GM12878 (cell line): ENCODE measurements around the gene NINJ1. TPM values are rescaled to one million over a fixed set of nuclear protein-coding genes. Genes with fewer than 3 reads are reported as not detected.

Source experiments
- ATAC-seq: fragments of 200-7000 bp; cut with Tn5 transposase; 3 replicates; pipeline ENCODE4 v1.9.1; 2020; ENCODE audit warnings: mild to moderate bottlenecking, moderate library complexity
- BruUV-seq: library from RNA; stranded (reverse); fragments of 400-500 nt; replicated peaks from 2 replicates; lab custom pipeline; 2021; lab: Mats Ljungman, UMichigan
- CTCF ChIA-PET: fragments of 300-600 bp; sonication (Branson Sonifier 250); formaldehyde crosslinking; extraction: SDS; loops from one replicate; lab custom pipeline; 2021; ENCODE audit warnings: inconsistent platforms; lab: Yijun Ruan, JAX
- POLR2A ChIA-PET: fragments of 350-600 bp; formaldehyde crosslinking; extraction: SDS; loops from one replicate; lab custom pipeline; 2021; ENCODE audit warnings: inconsistent platforms; lab: Charles Lee
- RAD21 ChIA-PET: fragments of 300-600 bp; sonication (Branson Sonifier 250); formaldehyde crosslinking; loops from one replicate; lab custom pipeline; 2023; ENCODE audit warnings: antibody characterized with exemption; ENCODE audit not compliant: unreplicated experiment; lab: Charles Lee
- SMC1A ChIA-PET: fragments of 300-600 bp; sonication (Branson Sonifier 250); formaldehyde crosslinking; loops from one replicate; lab custom pipeline; 2023; ENCODE audit not compliant: unreplicated experiment, uncharacterized antibody; lab: Charles Lee
- DNase-seq: peaks from one replicate; pipeline ENCODE4 v3.0.0-alpha.2; 2011; ENCODE audit warnings: low read depth, low spot score
- FAIRE-seq: peaks from 3 replicates; lab custom pipeline; 2011; peaks lifted over from hg19 to GRCh38; lab: Jason Lieb, UNC
- H2AFZ ChIP-seq: 2 replicates; pipeline ENCODE4 v1.6.0; 2011; ENCODE audit warnings: low read depth, low read length, control low read depth; ENCODE audit not compliant: control insufficient read depth
- H3K27ac ChIP-seq: 2 replicates; pipeline ENCODE4 v1.5.1; 2011; ENCODE audit warnings: control low read depth; ENCODE audit not compliant: control insufficient read depth, insufficient read depth
- H3K27me3 ChIP-seq, 2 experiments: replicated peaks in 1 of 2; 2 replicates each; pipeline versions ENCODE4 v1.6.0 to v1.6.1; 2011; ENCODE audit warnings: low read length in 1 of 2; ENCODE audit not compliant: control insufficient read depth in 2 of 2, insufficient read depth in 2 of 2
- H3K36me3 ChIP-seq, 2 experiments: 2 replicates each; pipeline ENCODE4 v1.5.1; 2011; ENCODE audit warnings: low read length in 1 of 2; ENCODE audit not compliant: control insufficient read depth in 2 of 2, insufficient read depth in 2 of 2
- H3K4me1 ChIP-seq: 2 replicates; pipeline ENCODE4 v1.6.1; 2011; ENCODE audit warnings: mild to moderate bottlenecking, low read length, moderate library complexity, mixed read lengths; ENCODE audit not compliant: control insufficient read depth, insufficient read depth
- H3K4me2 ChIP-seq: 2 replicates; pipeline ENCODE4 v1.6.0; 2011; ENCODE audit warnings: control low read depth; ENCODE audit not compliant: control insufficient read depth, insufficient read depth
- H3K4me3 ChIP-seq: fragments of 200-600 bp; sonication (generic); 2 replicates; pipeline ENCODE4 v1.5.1; 2016
- H3K79me2 ChIP-seq: 2 replicates; pipeline ENCODE4 v1.6.0; 2011; ENCODE audit warnings: low read length; ENCODE audit not compliant: control insufficient read depth, insufficient read depth
- H3K9ac ChIP-seq: 2 replicates; pipeline ENCODE4 v1.8.0; 2011; ENCODE audit warnings: low read length, control low read depth, mixed read lengths; ENCODE audit not compliant: control insufficient read depth, insufficient read depth
- H3K9me3 ChIP-seq: replicated peaks from 3 replicates; pipeline ENCODE4 v1.5.1; 2011; ENCODE audit warnings: mild to moderate bottlenecking, low read length; ENCODE audit not compliant: control insufficient read depth, insufficient read depth
- H4K20me1 ChIP-seq: 2 replicates; pipeline ENCODE4 v1.6.0; 2011; ENCODE audit not compliant: control insufficient read depth, insufficient read depth
- ATF7 ChIP-seq: fragments of 450-650 bp; IDR thresholded peaks from 2 replicates; pipeline ENCODE4 v1.6.1; 2016; ENCODE audit warnings: low read depth, mild to moderate bottlenecking
- BACH1 ChIP-seq: fragments of 450-650 bp; IDR thresholded peaks from 2 replicates; pipeline ENCODE4 v1.6.1; 2017; ENCODE audit warnings: mild to moderate bottlenecking, borderline replicate concordance
- CREB1 ChIP-seq: IDR thresholded peaks from 2 replicates; pipeline ENCODE4 v1.6.1; 2012; ENCODE audit warnings: low read depth, mild to moderate bottlenecking, inconsistent platforms
- GATAD2B ChIP-seq: fragments of 450-650 bp; conservative IDR thresholded peaks from 2 replicates; pipeline ENCODE4 v1.6.1; 2017; ENCODE audit warnings: low read depth, mild to moderate bottlenecking, moderate library complexity
- MXI1 ChIP-seq: fragments of 150-350 bp; IDR thresholded peaks from 2 replicates; pipeline ENCODE4 v1.6.1; 2011; ENCODE audit warnings: low read depth, mild to moderate bottlenecking, inconsistent platforms, low read length, improper control_type of control experiment
- NFIC ChIP-seq: IDR thresholded peaks from 2 replicates; pipeline ENCODE4 v1.6.1; 2012; ENCODE audit warnings: low read depth, mild to moderate bottlenecking, inconsistent platforms, low read length, moderate library complexity
- PBX3 ChIP-seq: IDR thresholded peaks from 2 replicates; pipeline ENCODE4 v1.6.1; 2011; ENCODE audit warnings: mild to moderate bottlenecking, low read depth, low read length, moderate library complexity; ENCODE audit not compliant: insufficient replicate concordance
- RB1 ChIP-seq: fragments of 450-650 bp; formaldehyde crosslinking; IDR thresholded peaks from 2 replicates; pipeline ENCODE4 v1.6.1; 2017; ENCODE audit warnings: mild to moderate bottlenecking, borderline replicate concordance
- RUNX3 ChIP-seq: IDR thresholded peaks from 2 replicates; pipeline ENCODE4 v1.6.1; 2012; ENCODE audit warnings: low read length, inconsistent platforms
- WRNIP1 ChIP-seq: IDR thresholded peaks from 2 replicates; pipeline ENCODE4 v1.6.1; 2011; ENCODE audit warnings: low read depth, low read length, improper control_type of control experiment, borderline replicate concordance
- ZNF207 ChIP-seq: fragments of 450-650 bp; IDR thresholded peaks from 2 replicates; pipeline ENCODE4 v1.6.1; 2014; ENCODE audit warnings: antibody characterized with exemption, mild to moderate bottlenecking, borderline replicate concordance
- WGBS: methylation state at CpG from one replicate; pipeline ENCODE4 v1.1.6; 2016; ENCODE audit warnings: low lambda C conversion rate; ENCODE audit not compliant: insufficient replicate concordance, insufficient coverage; ENCODE audit errors: missing lambda C conversion rate; 5-methylcytosine and 5-hydroxymethylcytosine counted together
- in situ Hi-C: fragments of 300-500 bp; cut with MboI; formaldehyde crosslinking; loops from 9 replicates; pipeline ENCODE4 v1.14.3; 2018; ENCODE audit warnings: mixed read lengths
- intact Hi-C: fragments of 100-400 bp; cut with micrococcal nuclease; formaldehyde crosslinking; loops from one replicate; pipeline ENCODE4 v1.14.2; 2022; ENCODE audit not compliant: unreplicated experiment
- polyA plus RNA-seq, 11 experiments: library from polyadenylated mRNA; depleted of rRNA in 4 of 11; unstranded in 6 of 11; stranded (reverse) in 5 of 11; fragments of >200 nt; fragmentation: Nextera tagmentation in 4 of 11; fragmentation: Illumina TruSeq in 1 of 11; extraction: Ambion mirVana in 4 of 11; extraction: Trizol in 1 of 11; gene quantifications; 1 replicate in 1 of 11; 2 replicates in 10 of 11; pipeline versions ENCODE4 v1.2.1 to v1.2.3, GENCODE V29; 2011 to 2016; ENCODE audit warnings: inconsistent platforms in 2 of 11, missing spikeins in 2 of 11, low read depth in 1 of 11
- total RNA-seq, 4 experiments: library from RNA; depleted of rRNA in 3 of 4; stranded (reverse); fragments of >200 nt in 3 of 4; fragmentation: Illumina TruSeq in 1 of 4; extraction: Trizol in 1 of 4; gene quantifications; 2 replicates each; pipeline versions ENCODE4 v1.2.1 to v1.2.3, GENCODE V29; 2013 to 2021
- TF ChIP-seq, protein P1 (sequence below): fragments of 450-650 bp; IDR thresholded peaks from 2 replicates; pipeline ENCODE4 v1.6.1; 2017; ENCODE audit warnings: mild to moderate bottlenecking, low read depth, inconsistent platforms; ENCODE audit not compliant: poor library complexity, severe bottlenecking
- TF ChIP-seq, protein P2 (sequence below): fragments of 450-650 bp; IDR thresholded peaks from 2 replicates; pipeline ENCODE4 v1.6.1; 2016; ENCODE audit warnings: mild to moderate bottlenecking, moderate library complexity, borderline replicate concordance
- TF ChIP-seq, protein P3 (sequence below): fragments of 450-650 bp; IDR thresholded peaks from 2 replicates; pipeline ENCODE4 v1.6.1; 2017; ENCODE audit warnings: low read depth, mild to moderate bottlenecking, moderate library complexity
- TF ChIP-seq, protein P4 (sequence below): fragments of 450-650 bp; IDR thresholded peaks from 2 replicates; pipeline ENCODE4 v1.6.1; 2016; ENCODE audit warnings: mild to moderate bottlenecking

NINJ1 gene
- total and polyA plus RNA-seq, 10 of the 15 experiments (the other 5 are each of a cell fraction or from before 2014, with no cell fraction given) = 0.64 to 33.5 (median 17.1) TPM

- Histone ChIP-seq H3K4me2 (no peak overlapping the region), H3K36me3 (peaks cover 4 to 7% of the 10 kb centered on the region in 2 experiments; a peak in 3 of 4 replicates), H2AFZ (no peak overlapping the region), H3K9me3 (no peaks in the 10 kb centered on the region), H3K4me3 (no peak overlapping the region), H3K27ac (no peak overlapping the region), H3K4me1 (no peaks in the 10 kb centered on the region), H4K20me1 (no peaks in the 10 kb centered on the region), H3K79me2 (no peaks in the 10 kb centered on the region), H3K27me3 (no peaks in the 10 kb centered on the region), H3K9ac (no peak overlapping the region)
- ChIA-PET RAD21 (no interaction called here), POLR2A (no interaction called here), CTCF (no interaction called here), SMC1A (interaction anchor here (1.5 kb wide), 1 partner anchor 10 kb away, joined by 4 read pairs; no protein-coding TSS in a partner anchor)
- FAIRE-seq = no peak
- 97% methylated on average over 16 of the region's 16 CpGs for whole genome bisulfite sequencing
- in situ Hi-C loops = no loop called here
- intact Hi-C loops = no loop called here
- no peak for ATAC-seq
- no peak for DNase-seq
- BruUV-seq = no TSS peak
- TF ChIP-seq, protein P1, sequence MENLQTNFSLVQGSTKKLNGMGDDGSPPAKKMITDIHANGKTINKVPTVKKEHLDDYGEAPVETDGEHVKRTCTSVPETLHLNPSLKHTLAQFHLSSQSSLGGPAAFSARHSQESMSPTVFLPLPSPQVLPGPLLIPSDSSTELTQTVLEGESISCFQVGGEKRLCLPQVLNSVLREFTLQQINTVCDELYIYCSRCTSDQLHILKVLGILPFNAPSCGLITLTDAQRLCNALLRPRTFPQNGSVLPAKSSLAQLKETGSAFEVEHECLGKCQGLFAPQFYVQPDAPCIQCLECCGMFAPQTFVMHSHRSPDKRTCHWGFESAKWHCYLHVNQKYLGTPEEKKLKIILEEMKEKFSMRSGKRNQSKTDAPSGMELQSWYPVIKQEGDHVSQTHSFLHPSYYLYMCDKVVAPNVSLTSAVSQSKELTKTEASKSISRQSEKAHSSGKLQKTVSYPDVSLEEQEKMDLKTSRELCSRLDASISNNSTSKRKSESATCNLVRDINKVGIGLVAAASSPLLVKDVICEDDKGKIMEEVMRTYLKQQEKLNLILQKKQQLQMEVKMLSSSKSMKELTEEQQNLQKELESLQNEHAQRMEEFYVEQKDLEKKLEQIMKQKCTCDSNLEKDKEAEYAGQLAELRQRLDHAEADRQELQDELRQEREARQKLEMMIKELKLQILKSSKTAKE = no peak
- TF ChIP-seq RUNX3 = no peak
- no peak for TF ChIP-seq CREB1
- no peak for TF ChIP-seq BACH1
- TF ChIP-seq, protein P2, sequence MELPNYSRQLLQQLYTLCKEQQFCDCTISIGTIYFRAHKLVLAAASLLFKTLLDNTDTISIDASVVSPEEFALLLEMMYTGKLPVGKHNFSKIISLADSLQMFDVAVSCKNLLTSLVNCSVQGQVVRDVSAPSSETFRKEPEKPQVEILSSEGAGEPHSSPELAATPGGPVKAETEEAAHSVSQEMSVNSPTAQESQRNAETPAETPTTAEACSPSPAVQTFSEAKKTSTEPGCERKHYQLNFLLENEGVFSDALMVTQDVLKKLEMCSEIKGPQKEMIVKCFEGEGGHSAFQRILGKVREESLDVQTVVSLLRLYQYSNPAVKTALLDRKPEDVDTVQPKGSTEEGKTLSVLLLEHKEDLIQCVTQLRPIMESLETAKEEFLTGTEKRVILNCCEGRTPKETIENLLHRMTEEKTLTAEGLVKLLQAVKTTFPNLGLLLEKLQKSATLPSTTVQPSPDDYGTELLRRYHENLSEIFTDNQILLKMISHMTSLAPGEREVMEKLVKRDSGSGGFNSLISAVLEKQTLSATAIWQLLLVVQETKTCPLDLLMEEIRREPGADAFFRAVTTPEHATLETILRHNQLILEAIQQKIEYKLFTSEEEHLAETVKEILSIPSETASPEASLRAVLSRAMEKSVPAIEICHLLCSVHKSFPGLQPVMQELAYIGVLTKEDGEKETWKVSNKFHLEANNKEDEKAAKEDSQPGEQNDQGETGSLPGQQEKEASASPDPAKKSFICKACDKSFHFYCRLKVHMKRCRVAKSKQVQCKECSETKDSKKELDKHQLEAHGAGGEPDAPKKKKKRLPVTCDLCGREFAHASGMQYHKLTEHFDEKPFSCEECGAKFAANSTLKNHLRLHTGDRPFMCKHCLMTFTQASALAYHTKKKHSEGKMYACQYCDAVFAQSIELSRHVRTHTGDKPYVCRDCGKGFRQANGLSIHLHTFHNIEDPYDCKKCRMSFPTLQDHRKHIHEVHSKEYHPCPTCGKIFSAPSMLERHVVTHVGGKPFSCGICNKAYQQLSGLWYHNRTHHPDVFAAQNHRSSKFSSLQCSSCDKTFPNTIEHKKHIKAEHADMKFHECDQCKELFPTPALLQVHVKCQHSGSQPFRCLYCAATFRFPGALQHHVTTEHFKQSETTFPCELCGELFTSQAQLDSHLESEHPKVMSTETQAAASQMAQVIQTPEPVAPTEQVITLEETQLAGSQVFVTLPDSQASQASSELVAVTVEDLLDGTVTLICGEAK = no peak
- no peak for TF ChIP-seq GATAD2B
- no peak for TF ChIP-seq MXI1
- TF ChIP-seq, protein P3, sequence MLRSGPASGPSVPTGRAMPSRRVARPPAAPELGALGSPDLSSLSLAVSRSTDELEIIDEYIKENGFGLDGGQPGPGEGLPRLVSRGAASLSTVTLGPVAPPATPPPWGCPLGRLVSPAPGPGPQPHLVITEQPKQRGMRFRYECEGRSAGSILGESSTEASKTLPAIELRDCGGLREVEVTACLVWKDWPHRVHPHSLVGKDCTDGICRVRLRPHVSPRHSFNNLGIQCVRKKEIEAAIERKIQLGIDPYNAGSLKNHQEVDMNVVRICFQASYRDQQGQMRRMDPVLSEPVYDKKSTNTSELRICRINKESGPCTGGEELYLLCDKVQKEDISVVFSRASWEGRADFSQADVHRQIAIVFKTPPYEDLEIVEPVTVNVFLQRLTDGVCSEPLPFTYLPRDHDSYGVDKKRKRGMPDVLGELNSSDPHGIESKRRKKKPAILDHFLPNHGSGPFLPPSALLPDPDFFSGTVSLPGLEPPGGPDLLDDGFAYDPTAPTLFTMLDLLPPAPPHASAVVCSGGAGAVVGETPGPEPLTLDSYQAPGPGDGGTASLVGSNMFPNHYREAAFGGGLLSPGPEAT = no peak
- no peak for TF ChIP-seq ATF7
- no peak for TF ChIP-seq ZNF207
- TF ChIP-seq NFIC = no peak
- TF ChIP-seq, protein P4, sequence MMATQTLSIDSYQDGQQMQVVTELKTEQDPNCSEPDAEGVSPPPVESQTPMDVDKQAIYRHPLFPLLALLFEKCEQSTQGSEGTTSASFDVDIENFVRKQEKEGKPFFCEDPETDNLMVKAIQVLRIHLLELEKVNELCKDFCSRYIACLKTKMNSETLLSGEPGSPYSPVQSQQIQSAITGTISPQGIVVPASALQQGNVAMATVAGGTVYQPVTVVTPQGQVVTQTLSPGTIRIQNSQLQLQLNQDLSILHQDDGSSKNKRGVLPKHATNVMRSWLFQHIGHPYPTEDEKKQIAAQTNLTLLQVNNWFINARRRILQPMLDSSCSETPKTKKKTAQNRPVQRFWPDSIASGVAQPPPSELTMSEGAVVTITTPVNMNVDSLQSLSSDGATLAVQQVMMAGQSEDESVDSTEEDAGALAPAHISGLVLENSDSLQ = no peak
- TF ChIP-seq RB1 = no peak
- TF ChIP-seq PBX3 = no peak
- no peak for TF ChIP-seq WRNIP1
Measured at GRCh38 chr9:93077811-93078210, 56.2 kb downstream of the NINJ1 start.
